Lung (tissue), 12 donors: Measurements from ENCODE around the gene SLC22A14. TPM values are rescaled to one million over a fixed set of nuclear protein-coding genes. Genes with fewer than 3 reads are reported as not detected.
A peak's percentile ranks its signal among the peaks of the same experiment; 100 is the strongest.
"Not testable (repeated sequence)": the region's sequence is repeated elsewhere in the genome, so short reads cannot be mapped to it uniquely, and the experiment has no call there.

Source experiments
- ATAC-seq: fragments of 200-7000 bp; cut with Tn5 transposase; one replicate; pipeline ENCODE4 v1.9.1; 2020; ENCODE audit warnings: moderate number of reproducible peaks; ENCODE audit not compliant: insufficient read depth, low FRiP score
- DNase-seq, 3 donors: peaks; one replicate each; pipeline ENCODE4 v3.0.0-alpha.2; 2013 to 2017
- H3K27ac ChIP-seq, 2 donors: one replicate each; pipeline ENCODE4 v1.5.1; 2013; ENCODE audit warnings: mild to moderate bottlenecking in 2 of 2, moderate library complexity in 2 of 2, control low read depth in 1 of 2, inconsistent platforms in 1 of 2, low read depth in 1 of 2, low read length in 1 of 2
- H3K27me3 ChIP-seq, 3 donors: one replicate each; pipeline ENCODE4 v1.5.1; 2013; ENCODE audit warnings: low read length in 2 of 3; ENCODE audit not compliant: control insufficient read depth in 3 of 3, insufficient read depth in 3 of 3
- H3K36me3 ChIP-seq, 4 donors: one replicate each; pipeline ENCODE4 v1.5.1; 2013; ENCODE audit warnings: low read length in 4 of 4, mild to moderate bottlenecking in 1 of 4, moderate library complexity in 1 of 4; ENCODE audit not compliant: control insufficient read depth in 4 of 4, insufficient read depth in 4 of 4
- H3K4me1 ChIP-seq, 5 donors: one replicate each; pipeline ENCODE4 v1.5.1; 2013; ENCODE audit warnings: low read length in 5 of 5, mild to moderate bottlenecking in 2 of 5, moderate library complexity in 1 of 5; ENCODE audit not compliant: control insufficient read depth in 5 of 5, insufficient read depth in 5 of 5
- H3K4me3 ChIP-seq: one replicate; pipeline ENCODE4 v1.5.1; 2013; ENCODE audit warnings: mild to moderate bottlenecking, control low read depth, moderate library complexity
- H3K9ac ChIP-seq, 2 donors: one replicate each; pipeline ENCODE4 v1.5.1; 2013; ENCODE audit warnings: low read length in 2 of 2, control low read depth in 1 of 2; ENCODE audit not compliant: insufficient read depth in 1 of 2
- H3K9me3 ChIP-seq, 4 donors: one replicate each; pipeline ENCODE4 v1.5.1; 2013; ENCODE audit warnings: low read length in 3 of 4, mild to moderate bottlenecking in 1 of 4, moderate library complexity in 1 of 4; ENCODE audit not compliant: control insufficient read depth in 4 of 4, insufficient read depth in 3 of 4
- WGBS, 2 donors: extraction: QIAGEN DNeasy Blood & Tissue Kit; methylation state at CpG; one replicate each; pipeline ENCODE4 v1.1.7; 2013; 5-methylcytosine and 5-hydroxymethylcytosine counted together
- polyA plus RNA-seq, 2 donors: library from polyadenylated mRNA; stranded (reverse); fragments of 200-250 nt; gene quantifications; one replicate each; pipeline ENCODE4 v1.2.1, GENCODE V29; 2013
- total RNA-seq, 2 donors: library from RNA; depleted of rRNA in 1 of 2; stranded (reverse); fragments of >200 nt in 1 of 2; gene quantifications; one replicate each; pipeline ENCODE4 v1.2.1, GENCODE V29; 2014 to 2021
- TF ChIP-seq, protein P1 (sequence below): IDR thresholded peaks from 2 replicates; pipeline ENCODE4 v1.5.1; 2012; ENCODE audit warnings: mild to moderate bottlenecking; ENCODE audit errors: control extremely low read depth, extremely low read depth
- donor health status: control.
- donor health status: control.
- donor health status: Bipolar disorder and iron deficiency.
- donor health status: healthy.
- donor health status: DM: yes; HTN: yes; CAD: no.

The SLC22A14 gene
- total and polyA plus RNA-seq, 4 donors = 0.06 to 0.07 TPM; not detected in 2

DNA sequence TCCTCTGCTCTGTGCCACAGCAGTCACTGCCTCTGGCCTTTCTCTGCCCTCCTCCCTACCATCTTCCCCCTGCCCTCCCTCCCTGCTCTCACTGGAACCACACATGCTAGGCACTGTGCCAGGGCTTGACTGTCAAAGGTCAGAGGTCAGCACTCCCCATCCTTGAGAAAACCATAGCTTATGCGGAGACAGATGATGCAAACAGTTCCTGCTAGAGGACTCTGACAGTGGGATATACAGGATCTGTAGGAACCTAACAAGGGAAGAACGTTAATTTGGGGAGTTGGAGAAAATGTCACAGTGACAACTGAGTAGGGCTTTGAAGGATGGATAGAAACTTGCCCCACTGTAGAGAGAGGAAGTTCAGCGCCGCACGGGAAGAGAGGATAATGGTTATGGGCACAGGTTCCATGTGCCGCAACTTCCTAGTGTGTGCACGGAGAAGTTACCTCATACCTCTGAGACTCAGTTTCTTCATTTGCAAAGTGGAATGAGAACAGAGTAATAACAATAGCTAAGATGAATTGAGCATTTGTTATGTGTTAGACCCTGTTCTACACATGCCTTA is 35.2 kb downstream of the SLC22A14 start:
- no peaks in the 10 kb centered on the region for H3K27me3 ChIP-seq
- no peaks in the 10 kb centered on the region for H3K36me3 ChIP-seq

GRCh38 chr3:38318766-38319671 is 36.9 kb downstream of the SLC22A14 start:
- Histone ChIP-seq H3K27me3 (no peaks in the 10 kb centered on the region), H3K9me3 (no peaks in the 10 kb centered on the region), H3K27ac (no peak overlapping the region), H3K9ac (no peak overlapping the region), H3K36me3 (no peaks in the 10 kb centered on the region), H3K4me1 (no peaks in the 10 kb centered on the region), H3K4me3 (no peak overlapping the region)
- TF ChIP-seq, protein P1, sequence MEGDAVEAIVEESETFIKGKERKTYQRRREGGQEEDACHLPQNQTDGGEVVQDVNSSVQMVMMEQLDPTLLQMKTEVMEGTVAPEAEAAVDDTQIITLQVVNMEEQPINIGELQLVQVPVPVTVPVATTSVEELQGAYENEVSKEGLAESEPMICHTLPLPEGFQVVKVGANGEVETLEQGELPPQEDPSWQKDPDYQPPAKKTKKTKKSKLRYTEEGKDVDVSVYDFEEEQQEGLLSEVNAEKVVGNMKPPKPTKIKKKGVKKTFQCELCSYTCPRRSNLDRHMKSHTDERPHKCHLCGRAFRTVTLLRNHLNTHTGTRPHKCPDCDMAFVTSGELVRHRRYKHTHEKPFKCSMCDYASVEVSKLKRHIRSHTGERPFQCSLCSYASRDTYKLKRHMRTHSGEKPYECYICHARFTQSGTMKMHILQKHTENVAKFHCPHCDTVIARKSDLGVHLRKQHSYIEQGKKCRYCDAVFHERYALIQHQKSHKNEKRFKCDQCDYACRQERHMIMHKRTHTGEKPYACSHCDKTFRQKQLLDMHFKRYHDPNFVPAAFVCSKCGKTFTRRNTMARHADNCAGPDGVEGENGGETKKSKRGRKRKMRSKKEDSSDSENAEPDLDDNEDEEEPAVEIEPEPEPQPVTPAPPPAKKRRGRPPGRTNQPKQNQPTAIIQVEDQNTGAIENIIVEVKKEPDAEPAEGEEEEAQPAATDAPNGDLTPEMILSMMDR = no peak
- DNase-seq = no peak
- no peak for ATAC-seq
- 93 to 96% methylated on average over 8 of the region's 8 CpGs for WGBS, 2 donors

More for the DNA sequence above, 35.2 kb downstream of the SLC22A14 start:
- DNase-seq = peak in 2 of 3 donors; percentile 3 to 21
- 42 to 65% methylated on average over 7 of the region's 7 CpGs for whole genome bisulfite sequencing, 2 donors
- Histone ChIP-seq H3K27ac (no peak overlapping the region), H3K4me3 (no peak overlapping the region), H3K4me1 (no peaks in the 10 kb centered on the region), H3K9me3 (peaks cover 0 to 2% (median 0%) of the 10 kb centered on the region in 4 donors), H3K9ac (no peak overlapping the region)
- ATAC-seq = no peak
- TF ChIP-seq, protein P1 = no peak

DNA sequence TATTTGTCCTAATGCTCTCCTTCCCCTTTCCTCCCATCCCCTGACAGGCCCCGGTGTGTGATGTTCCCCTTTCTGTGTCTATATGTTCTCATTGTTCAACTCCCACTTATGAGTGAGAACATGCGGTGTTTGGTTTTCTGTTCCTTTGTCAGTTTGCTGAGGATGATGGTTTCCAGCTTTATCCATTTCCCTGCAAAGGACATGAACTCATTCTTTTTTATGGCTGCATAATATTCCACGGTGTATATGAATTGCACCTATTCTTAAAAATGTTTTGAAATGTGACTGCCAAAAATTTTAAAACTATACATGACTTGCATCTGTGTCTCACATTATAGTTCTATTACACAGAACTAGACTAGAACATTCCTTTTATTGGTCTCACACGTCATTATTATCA is 38.5 kb downstream of the SLC22A14 start:
- not testable (repeated sequence) for H3K36me3 ChIP-seq, H3K27ac ChIP-seq, H3K9ac ChIP-seq, DNase-seq, ATAC-seq, H3K4me1 ChIP-seq, H3K9me3 ChIP-seq, H3K4me3 ChIP-seq, H3K27me3 ChIP-seq
- 87 to 89% methylated on average over 4 of the region's 4 CpGs for WGBS, 2 donors

GRCh38 chr3:38323060-38323459 is 41.0 kb downstream of the SLC22A14 start:
- 94 to 97% methylated on average over 1 of the region's 1 CpG for WGBS, 2 donors
- peaks cover 0 to 2% (median 0%) of the 10 kb centered on the region in 4 donors for H3K9me3 ChIP-seq
- no peaks in the 10 kb centered on the region for H3K36me3 ChIP-seq
- H3K27ac ChIP-seq = no peak overlapping the region
- H3K4me1 ChIP-seq = no peaks in the 10 kb centered on the region
- no peak for DNase-seq
- TF ChIP-seq, protein P1 = no peak
- H3K27me3 ChIP-seq = no peaks in the 10 kb centered on the region
- ATAC-seq = no peak
- H3K4me3 ChIP-seq = no peak overlapping the region
- no peak overlapping the region for H3K9ac ChIP-seq
